NCI-H2196 treated with DMSO at 0.1 percent for 48 hours (cell line): ENCODE data around the gene ZNF850.
A peak's percentile ranks its signal among the peaks of the same experiment; 100 is the strongest.
"Not testable (repeated sequence)": the region's sequence is repeated elsewhere in the genome, so short reads cannot be mapped to it uniquely, and the experiment has no call there.

Source experiments
- DNase-seq: peaks from one replicate; lab custom pipeline; 2025; ENCODE audit not compliant: unreplicated experiment; lab: John Stamatoyannopoulos, UW

ZNF850 gene

DNA sequence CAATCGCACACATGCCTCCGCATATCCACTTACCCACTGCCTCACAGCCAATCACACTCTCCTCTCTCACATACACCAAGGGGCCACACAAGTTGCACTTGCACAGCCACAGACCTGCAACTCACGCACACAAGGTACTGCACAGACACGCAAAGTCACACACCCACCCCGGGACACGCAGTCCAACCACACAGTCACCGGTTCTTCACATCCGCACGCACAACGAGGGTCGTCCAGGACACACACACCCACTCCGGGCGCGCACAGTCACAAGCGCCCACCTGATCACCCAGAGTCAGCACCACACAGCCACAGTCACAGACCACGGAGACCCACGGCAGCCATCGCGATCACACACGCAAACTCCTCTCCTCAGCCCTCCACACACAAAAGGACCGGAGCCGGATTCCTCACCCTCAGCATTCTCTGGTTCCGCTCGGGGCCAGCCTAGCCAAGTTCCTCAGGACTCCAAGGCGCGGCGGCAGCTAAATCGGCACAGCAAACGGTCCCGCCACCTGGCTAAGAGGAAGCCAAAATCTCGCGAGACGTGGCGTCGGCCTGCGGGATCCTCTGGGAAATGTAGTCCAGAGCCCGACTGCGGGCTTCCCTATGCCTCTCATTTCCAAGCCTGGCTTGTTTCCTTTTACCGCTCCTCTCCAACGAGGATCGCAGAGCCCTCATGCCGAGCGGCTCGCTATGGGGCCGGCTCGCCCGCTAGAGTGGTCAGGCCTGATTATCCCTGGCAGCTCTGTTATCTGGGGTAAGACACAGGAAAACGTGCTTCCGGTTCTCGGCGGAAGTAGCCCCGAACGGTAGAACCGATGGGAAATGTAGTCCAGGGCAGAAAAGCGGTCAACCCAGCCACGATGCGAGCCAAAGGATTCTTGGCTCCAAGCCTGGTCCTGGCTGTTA lies at the start of gene ZNF850:
TSS of gene ZNF850 (minus strand) at position 497 of the 912 bp plus-strand sequence. CDS start 10,201 bp downstream, outside the sequence.
- DNase-seq, result peak; percentile 83

DNA sequence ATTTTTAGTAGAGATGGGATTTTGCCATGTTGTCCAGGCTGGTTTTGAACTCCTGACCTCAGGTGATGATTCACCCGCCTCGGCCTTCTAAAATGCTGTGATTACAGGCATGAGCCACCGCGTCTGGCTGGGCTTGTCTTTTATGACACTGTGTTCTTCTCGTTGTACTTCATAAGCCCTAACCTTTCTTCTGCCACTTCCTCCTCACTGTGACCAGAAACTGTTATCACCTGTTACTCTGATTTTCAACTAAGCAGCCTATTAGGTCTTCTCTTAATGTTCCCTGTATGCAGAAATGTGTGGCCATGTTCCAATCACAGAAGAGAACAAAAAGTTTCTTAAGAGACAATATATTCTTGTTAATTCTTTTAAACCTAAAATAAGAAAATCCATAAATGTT lies 49.2 kb upstream of the ZNF850 start:
- no peak for DNase-seq

DNA sequence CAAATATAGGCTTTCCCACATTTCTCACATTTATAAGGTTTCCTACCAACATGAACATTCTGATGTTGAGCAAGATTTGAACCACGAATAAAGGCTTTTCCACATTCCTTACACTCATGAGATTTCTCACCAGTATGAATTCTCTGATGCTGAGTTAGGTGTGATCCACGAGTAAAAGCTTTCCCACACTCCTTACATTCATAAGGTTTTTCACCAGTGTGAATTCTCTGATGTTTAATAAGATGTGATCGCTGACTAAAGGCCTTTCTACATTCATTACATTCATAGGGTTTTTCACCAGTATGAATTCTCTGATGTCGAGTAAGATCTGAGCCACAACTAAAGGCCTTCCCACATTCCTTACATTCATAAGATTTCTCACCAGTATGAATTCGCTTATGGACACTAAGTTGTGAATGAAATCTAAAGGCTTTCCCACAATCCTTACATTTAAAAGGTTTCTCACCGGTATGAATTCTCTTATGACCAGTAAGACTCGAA lies 46.6 kb upstream of the ZNF850 start:
- DNase-seq, result no peak

DNA sequence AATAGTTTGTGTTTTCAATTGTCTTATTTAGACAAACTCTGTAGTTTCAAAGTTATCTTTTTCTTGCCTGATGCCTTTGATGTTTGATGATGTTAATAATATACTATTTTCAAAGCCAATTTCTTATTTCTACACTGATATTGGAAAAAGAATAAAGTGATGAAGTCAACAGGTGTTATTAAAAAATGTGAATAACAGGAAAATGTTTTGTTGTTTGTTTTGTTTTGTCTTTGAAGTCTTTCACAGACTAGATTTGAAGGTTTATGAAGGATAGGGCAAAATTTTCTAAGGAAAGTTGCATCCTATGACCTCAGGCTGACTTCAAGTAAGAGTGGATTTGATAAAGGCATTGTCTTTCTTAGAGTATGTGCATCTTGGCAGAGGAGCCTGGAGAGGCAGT lies 34.4 kb upstream of the ZNF850 start:
- no peak for DNase-seq

DNA sequence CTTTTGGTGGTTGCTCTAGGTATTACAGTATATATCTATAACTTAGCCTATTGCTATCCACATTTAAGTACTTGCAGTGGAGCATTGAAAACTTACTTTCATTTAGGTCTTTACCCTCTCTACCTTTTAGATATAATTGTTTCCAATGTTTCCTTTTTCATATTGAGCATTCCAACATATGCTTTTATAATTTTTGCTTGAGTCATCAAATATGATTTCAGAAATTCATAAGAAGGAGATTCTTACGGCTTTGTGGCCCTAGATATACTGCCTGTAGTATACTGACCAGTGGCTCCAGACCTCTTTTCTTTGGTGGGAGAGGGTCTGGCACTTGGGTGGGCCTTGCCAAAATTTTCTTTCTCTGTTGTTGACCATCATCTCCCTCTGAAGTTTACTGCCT lies 32.8 kb upstream of the ZNF850 start:
- DNase-seq, result no peak

DNA sequence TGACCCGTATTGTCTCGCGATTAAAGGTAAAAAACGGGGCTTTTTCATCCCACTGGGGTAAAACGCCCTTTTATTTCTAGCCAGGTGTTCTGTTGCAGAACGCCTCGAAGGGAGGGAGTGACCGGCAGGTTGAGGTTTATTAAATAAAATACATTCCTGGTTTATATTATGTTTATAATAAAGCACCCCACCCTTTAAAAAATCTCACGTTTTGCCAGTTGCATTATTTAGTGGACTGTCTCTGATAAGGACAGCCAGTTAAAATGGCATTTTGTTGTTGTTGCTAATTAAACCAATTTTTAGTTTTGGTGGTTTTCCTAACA lies 25.1 kb upstream of the ZNF850 start:
- no peak for DNase-seq

DNA sequence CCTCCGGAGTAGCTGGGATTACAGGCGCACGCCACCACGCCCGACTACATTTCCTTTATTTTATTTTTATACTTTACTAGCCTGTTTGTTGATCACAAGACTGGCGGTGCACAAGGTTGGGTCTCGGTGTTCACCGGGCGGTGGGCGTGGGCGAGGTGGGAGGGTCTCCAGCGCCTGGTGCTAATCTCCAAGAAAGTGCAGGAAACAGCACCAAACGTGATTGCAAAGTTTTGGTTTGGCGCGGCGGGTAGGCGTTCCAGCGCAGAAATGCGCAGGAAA lies 24.0 kb upstream of the ZNF850 start:
- no peak for DNase-seq

DNA sequence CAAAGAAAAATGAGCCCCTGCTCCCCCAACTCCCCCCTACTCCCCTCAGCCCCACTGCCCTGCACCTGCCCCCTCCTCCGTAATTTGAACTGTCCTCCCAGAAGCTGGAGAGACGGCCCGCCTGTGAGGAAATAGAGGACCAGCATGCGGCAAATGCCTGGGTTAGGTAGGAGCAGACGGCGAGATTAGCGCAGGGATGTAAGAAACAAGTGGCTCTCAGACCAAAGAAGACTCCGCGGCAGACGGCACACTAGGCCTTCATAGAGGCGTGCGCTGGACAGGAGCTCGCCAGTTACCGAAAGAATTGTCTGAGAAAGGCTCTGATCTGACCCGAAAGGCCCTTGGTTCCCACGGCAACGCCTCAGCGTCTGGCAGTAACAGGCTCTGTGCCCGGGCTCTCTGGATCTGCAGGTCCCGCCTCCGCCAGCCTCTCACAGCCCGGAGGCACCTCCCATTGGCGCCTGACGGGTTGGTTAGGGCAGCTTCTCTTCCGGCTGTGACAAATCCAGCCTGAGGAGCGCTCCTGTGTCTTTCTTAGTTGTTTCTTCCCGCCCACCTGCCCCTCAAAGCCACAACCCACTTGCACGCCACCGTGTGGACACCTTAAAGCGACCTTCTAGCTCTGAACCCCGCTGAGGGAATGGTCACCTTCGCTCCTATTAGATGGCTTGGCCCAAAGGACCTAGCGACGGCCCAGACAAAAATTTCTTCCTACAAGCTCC lies 19.0 kb upstream of the ZNF850 start:
- DNase-seq, result not testable (repeated sequence)

DNA sequence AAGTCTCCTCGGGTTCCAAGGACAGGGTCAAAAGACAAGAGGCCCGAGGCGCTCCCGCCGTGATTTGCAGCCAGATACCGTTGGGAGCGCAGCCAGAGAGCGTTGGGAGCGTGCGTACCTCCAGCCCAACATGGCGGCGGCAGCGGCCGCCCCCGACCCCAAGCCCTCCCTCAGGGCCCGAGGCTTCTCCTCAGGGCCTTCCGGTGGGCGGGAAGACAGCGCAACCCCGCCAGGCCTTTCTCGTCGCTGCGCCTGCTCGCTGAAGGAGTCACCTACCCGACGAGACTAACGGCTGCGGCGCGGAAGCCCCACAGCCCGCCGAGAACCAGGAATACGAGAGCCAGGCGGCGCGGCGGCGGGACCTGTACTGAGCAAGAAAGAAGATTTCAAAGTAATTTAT lies 3.2 kb upstream of the ZNF850 start:
- DNase-seq, result no peak

DNA sequence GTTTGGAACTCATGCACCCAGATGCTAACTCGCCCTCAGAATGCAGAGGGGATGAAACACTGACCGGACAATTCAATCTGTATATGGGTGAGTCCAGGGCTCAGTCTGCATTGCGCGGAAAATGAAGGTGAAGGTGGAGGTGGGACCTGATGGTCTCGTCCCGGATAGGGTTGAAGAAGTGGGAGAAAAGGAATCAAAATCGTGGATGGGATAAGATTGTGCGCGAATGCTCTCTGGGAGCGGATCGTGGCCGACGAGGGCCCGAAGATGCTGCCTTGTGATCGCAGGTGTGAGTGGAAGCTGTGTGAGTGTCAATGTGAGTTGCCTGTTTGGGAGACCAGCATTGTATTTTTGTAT lies 594 bp upstream of the ZNF850 start:
- no peak for DNase-seq

DNA sequence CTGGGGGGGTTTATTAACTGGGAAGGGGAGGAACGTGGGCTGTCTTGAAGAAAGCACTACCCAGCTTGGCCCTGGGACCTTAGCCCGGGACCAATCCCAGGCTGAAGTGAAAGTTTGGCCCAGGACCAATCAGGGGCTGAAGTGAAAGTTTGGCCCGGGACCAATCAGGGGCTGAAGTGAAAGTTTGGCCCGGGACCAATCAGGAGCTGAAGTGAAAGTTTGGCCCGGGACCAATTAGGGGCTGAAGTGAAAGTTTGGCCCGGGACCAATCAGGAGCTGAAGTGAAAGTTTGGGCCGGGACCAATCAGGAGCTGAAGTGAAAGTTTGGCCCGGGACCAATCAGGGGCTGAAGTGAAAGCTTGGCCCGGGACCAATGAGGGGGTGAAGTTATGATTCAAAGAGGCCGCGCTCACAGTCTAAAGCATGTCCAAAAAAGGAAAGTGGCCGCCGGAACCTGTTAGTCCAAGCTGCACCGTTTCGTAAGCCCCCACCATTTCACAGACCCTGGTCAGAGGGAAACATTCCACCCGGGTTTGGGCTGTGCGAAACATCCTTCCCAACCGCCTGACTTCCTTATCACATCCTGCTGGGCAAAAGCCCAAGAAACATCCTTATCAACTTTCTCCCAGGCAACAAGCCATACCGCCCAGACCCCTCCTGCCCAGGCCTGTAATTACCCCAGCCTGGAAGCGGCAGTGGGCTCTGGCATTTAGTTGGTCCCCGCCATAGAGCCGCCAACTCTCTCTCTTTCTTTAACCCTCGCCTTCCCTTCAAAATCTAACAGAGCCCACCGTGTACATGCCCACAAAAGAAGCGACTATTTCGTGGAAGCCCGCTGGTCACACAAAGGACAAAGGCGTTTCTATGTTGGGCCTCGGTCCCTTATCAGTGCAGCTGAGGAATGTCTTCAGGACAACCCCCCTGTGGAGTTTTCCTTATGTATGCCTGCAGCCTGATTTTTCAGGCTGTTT lies 1.1 kb downstream of the ZNF850 start:
- DNase-seq, result peak; percentile 68

DNA sequence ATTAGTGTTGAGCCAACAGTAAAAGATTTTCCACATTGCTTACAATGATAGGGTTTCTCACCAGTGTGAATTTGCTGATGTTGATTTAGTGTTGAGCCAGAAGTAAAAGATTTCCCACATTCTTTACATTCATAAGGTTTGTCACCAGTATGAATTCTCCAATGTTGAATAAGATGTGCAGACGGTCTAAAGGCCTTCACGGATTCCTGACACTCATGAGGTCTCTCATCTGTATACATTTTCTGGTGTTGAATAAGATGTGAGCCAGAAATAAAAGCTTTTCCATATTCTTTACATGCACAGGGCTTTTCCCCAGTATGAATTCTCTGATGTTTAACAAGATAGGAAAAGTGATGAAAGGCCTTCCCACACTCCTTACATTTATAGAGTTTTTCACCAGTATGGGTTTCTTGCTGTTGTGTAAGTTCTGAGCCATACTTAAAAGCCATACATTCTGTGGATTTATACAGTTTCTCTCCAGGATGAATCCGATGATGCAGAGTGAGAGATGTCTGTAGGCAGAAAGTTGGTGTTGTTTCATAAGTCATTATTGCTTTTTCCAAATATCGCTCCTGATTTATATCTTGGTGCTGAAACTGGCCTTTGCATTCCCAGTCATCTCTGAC lies 22.4 kb downstream of the ZNF850 start:
- no peak for DNase-seq

DNA sequence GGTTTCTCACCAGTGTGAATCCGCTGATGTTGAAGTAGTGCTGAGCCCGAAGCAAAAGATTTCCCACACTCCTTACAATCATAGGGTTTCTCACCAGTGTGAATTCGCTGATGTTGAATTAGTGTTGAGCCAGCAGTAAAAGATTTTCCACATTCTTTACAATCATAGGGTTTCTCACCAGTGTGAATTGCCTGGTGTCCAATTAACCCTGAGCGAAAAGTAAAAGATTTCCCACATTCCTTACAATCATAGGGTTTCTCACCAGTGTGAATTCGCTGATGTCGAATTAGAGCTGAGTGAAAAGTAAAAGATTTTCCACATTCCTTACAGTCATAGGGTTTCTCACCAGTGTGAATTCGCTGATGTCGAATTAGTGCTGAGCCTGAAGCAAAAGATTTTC lies 23.0 kb downstream of the ZNF850 start:
- DNase-seq, result not testable (repeated sequence)

DNA sequence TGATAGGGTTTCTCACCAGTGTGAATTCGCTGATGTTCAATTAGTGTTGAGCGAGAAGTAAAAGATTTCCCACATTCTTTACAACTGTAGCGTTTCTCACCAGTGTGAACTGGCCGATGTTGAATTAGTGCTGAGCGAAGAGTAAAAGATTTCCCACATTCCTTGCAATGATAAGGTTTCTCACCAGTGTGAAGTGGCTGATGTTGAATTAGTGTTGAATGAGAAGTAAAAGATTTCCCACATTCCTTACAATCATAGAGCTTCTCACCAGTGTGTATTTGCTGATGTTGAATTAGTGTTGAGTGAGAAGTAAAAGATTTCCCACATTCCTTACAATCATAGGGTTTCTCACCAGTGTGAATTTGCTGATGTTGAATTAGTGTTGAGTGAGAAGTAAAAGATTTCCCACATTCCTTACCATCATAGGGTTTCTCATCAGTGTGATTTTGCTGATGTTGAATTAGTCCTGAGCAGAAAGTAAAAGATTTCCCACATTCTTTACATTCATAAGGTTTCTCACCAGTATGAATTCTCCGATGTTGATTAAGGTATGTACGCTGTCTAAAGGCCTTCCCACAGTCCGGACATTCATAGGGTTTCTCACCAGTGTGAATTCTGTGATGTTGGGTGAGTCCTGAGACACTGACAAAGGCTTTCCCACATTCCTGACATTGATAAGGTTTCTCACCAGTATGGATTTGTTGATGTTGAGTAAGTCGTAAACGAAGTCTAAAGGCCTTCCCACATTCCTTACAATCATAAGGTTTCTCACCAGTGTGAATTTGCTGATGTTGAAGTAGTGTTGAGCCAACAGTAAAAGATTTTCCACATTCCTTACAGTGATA lies 24.0 kb downstream of the ZNF850 start:
- no peak for DNase-seq

DNA sequence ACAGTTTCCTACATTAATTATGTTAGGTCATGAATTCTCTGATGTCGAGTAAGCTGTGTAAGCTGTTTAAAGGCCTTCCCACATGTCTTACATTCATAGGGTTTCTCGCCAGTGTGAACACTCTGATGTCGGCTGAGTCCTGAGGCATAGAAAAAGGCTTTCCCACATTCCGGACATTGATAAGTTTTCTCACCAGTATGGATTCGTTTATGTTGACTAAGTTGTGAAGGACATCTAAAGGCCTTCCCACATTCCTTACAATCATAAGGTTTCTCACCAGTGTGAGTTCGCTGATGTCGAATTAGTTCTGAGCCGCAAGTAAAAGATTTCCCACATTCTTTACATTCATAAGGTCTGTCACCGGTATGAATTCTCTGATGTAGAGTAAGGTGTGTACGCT lies 24.9 kb downstream of the ZNF850 start:
- DNase-seq, result no peak

DNA sequence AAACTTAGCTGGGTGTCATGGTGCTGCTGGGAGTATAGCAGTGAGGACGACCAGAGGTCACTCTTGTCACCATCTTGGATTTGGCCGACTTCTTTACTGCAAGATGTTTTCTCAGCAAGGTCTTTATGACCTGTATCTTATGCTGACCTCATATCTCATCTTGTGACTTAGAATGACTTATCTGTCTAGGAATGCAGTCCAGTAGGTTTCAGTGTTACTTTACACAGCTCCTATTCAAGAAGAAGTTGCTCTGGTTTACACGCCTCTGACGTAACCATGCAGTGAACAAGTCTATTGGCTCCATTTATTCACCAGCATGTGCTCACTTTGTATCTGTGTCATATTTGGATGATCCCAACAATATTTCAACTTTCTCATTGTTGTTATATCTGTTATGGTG lies 26.7 kb downstream of the ZNF850 start:
- no peak for DNase-seq

DNA sequence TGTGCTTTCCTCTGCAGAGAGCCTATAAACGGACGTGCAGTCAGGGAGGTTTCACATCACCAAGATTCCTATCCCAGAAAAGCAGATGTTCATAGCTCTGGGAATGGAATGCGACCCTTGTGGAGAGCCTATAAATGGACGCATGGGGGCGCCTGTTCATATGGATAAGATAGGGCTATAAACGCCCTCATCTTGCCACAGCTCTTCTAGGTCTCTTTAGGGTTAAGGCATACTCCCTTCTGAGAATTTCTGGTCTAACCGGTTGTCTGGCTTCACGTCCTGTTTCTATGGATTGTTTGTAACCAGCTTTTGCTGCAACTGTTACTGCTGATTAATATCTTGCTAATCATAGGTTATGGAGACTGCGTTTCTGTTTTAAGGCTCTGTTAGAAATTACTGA lies 36.4 kb downstream of the ZNF850 start:
- not testable (repeated sequence) for DNase-seq

DNA sequence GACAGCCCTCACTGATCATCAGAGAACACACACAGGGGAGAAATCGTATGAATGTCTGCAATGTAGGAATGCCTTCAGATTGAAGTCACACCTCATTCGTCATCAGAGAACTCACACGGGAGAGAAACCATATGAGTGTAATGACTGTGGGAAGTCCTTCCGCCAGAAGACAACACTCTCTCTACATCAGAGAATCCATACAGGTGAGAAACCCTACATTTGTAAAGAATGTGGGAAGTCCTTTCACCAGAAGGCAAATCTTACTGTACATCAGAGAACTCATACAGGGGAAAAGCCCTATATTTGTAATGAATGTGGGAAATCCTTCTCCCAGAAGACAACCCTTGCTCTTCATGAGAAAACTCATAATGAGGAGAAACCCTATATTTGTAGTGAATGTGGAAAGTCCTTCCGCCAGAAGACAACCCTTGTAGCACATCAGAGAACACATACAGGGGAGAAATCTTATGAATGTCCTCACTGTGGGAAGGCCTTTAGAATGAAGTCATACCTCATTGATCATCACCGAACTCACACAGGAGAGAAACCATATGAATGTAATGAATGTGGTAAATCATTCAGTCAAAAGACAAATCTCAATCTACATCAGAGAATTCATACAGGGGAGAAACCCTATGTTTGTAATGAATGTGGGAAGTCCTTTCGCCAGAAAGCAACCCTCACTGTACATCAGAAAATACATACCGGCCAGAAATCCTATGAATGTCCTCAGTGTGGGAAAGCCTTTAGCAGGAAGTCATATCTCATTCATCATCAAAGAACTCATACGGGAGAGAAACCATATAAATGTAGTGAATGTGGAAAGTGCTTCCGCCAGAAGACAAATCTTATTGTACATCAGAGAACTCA lies 52.7 kb downstream of the ZNF850 start:
- DNase-seq, result no peak

DNA sequence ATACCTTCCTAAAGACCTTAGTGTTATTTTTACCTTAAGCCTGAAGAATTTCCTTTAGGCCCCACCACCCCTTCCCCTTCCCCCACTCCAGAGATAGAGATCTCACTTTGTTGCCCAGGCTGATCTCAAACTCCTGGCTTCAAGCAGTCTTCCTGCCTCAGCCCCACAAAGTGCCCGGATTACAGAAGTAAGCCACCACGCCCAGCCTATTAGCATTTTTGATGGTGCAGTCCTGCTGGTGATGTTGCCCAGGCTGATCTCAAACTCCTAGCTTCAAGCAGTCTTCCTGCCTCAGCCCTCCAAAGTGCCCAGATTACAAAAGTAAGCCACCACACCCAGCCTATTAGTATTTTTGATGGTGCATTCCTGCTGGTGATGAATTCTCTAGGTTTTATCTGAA lies 63.2 kb downstream of the ZNF850 start:
- DNase-seq, result no peak
